HEK293T (cell line): Measurements from ENCODE around the gene GPX4.

Source experiments
- ARNT ChIP-seq: fragments of 450-650 bp; IDR thresholded peaks from 2 replicates; pipeline ENCODE4 v1.6.1; 2017; ENCODE audit warnings: mild to moderate bottlenecking
- BHLHE40 ChIP-seq: fragments of 450-650 bp; IDR thresholded peaks from 2 replicates; pipeline ENCODE4 v1.6.1; 2016; ENCODE audit warnings: mild to moderate bottlenecking, moderate library complexity, borderline replicate concordance
- CTBP1 ChIP-seq: fragments of 450-650 bp; IDR thresholded peaks from 2 replicates; pipeline ENCODE4 v1.6.1; 2016; ENCODE audit warnings: borderline replicate concordance
- FOXM1 ChIP-seq: fragments of 450-650 bp; IDR thresholded peaks from 2 replicates; pipeline ENCODE4 v1.6.1; 2017; ENCODE audit warnings: mild to moderate bottlenecking, borderline replicate concordance
- HDGF ChIP-seq: fragments of 450-650 bp; IDR thresholded peaks from 2 replicates; pipeline ENCODE4 v1.6.1; 2017; ENCODE audit warnings: antibody characterized with exemption, borderline replicate concordance
- NFRKB ChIP-seq: fragments of 450-650 bp; IDR thresholded peaks from 2 replicates; pipeline ENCODE4 v1.6.1; 2016; ENCODE audit warnings: mild to moderate bottlenecking, moderate library complexity
- SP1 ChIP-seq: fragments of 450-650 bp; IDR thresholded peaks from 2 replicates; pipeline ENCODE4 v1.6.1; 2017
- SUZ12 ChIP-seq: fragments of 450-650 bp; IDR thresholded peaks from 2 replicates; pipeline ENCODE4 v1.6.1; 2016; ENCODE audit warnings: mild to moderate bottlenecking
- TARDBP ChIP-seq: fragments of 450-650 bp; IDR thresholded peaks from 2 replicates; pipeline ENCODE4 v1.6.1; 2016

GRCh38 chr19:1081301-1082164 lies 22.3 kb upstream of the GPX4 start:
- TF ChIP-seq CTBP1 (no peak), NFRKB (no peak), BHLHE40 (no peak), ARNT (no peak), HDGF (no peak), FOXM1 (no peak), SP1 (no peak), SUZ12 (no peak), TARDBP (no peak)
